ENCODE data around the gene PSMD4. TPM values are rescaled to one million over a fixed set of nuclear protein-coding genes. Genes with fewer than 3 reads are reported as not detected.

The PSMD4 gene
- polyA plus RNA-seq, 3 donors = 232 to 266 (median 252) TPM

- intact Hi-C loops (cut with micrococcal nuclease) = loop anchor here in 1 of 2 donors (2.0 kb wide), 1 partner anchor 17 kb away; the partner anchor contains the start of gene PI4KB
- H3K9ac ChIP-seq (ENCODE audit: insufficient read depth, low read length, poor library complexity, severe bottlenecking) = no peak overlapping the region
- no peak overlapping the region for H3K4me2 ChIP-seq (replicated peaks; ENCODE audit: extremely low read depth, low read length, poor library complexity, severe bottlenecking)
Observed at GRCh38 chr1:151309811-151310323, 55.3 kb downstream of the PSMD4 start.

GRCh38 chr1:151311011-151311410 lies 56.5 kb downstream of the PSMD4 start:
- peaks cover 24% of the 10 kb centered on the region for H3K4me1 Mint-ChIP-seq
- H3K9me3 Mint-ChIP-seq = peaks cover 0 to 5% (median 0%) of the 10 kb centered on the region in 7 donors
- Histone ChIP-seq H3K27me3 (ENCODE audit: control insufficient read depth in 2 of 2, insufficient read depth in 2 of 2, low read length in 2 of 2) (no peaks in the 10 kb centered on the region), H3K4me3 (replicated peaks in 1 of 3; ENCODE audit: low read depth in 2 of 3, low read length in 3 of 3) (no peak overlapping the region), H3K27ac (ENCODE audit: low read depth in 1 of 2, low read length in 2 of 2) (peak overlapping the region; percentile 50 to 93), H3K36me3 (replicated peaks in 1 of 2; ENCODE audit: control insufficient read depth in 1 of 2, insufficient read depth in 2 of 2, low read length in 2 of 2) (peaks cover 97 to 98% of the 10 kb centered on the region in 2 donors), H4K20me1 (ENCODE audit: insufficient read depth, low read length) (peaks cover 78% of the 10 kb centered on the region), H3K4me1 (ENCODE audit: control insufficient read depth in 1 of 2, insufficient read depth in 2 of 2, low read length in 2 of 2) (peaks cover 18% of the 10 kb centered on the region in 2 donors), H2AFZ (ENCODE audit: insufficient read depth, low read depth, low read length, poor library complexity, severe bottlenecking) (no peak overlapping the region), H3K4me2 (replicated peaks; ENCODE audit: extremely low read depth, low read length, poor library complexity, severe bottlenecking) (no peak overlapping the region), H3K9ac (ENCODE audit: insufficient read depth, low read length, poor library complexity, severe bottlenecking) (peak overlapping the region; percentile 58), H3K79me2 (ENCODE audit: insufficient read depth, low read length) (peaks cover 66% of the 10 kb centered on the region), H3K9me3 (replicated peaks in 1 of 2; ENCODE audit: control insufficient read depth in 1 of 2, insufficient read depth in 1 of 2, low read length in 2 of 2) (no peaks in the 10 kb centered on the region)
- intact Hi-C loops (cut with micrococcal nuclease) = loop anchor here in 1 of 2 donors (2.0 kb wide), 1 partner anchor 16 kb away; the partner anchor contains the start of gene PI4KB
- peaks cover 0 to 2% (median 0%) of the 10 kb centered on the region in 3 donors for H3K27me3 Mint-ChIP-seq (ENCODE audit: low read depth in 3 of 3)
- H3K27ac Mint-ChIP-seq = peak overlapping the region; percentile 88 to 99 (median 97)
- no peak for TF ChIP-seq CTCF (IDR thresholded peaks at IDR 0.05)
- H3K4me3 Mint-ChIP-seq = peak overlapping the region in 1 of 2 donors; percentile 31
- DNase-seq = peak in 1 of 3 donors; percentile 13
- WGBS (ENCODE audit: insufficient coverage) = 100% methylated on average over 1 of the region's 4 CpGs
- H3K36me3 Mint-ChIP-seq = peaks cover 90 to 96% of the 10 kb centered on the region in 2 donors

More at GRCh38 chr1:151309811-151310323, 55.3 kb downstream of the PSMD4 start:
- TF ChIP-seq CTCF (IDR thresholded peaks at IDR 0.05) = no peak
- no peaks in the 10 kb centered on the region for H3K9me3 ChIP-seq (replicated peaks in 1 of 2; ENCODE audit: control insufficient read depth in 1 of 2, insufficient read depth in 1 of 2, low read length in 2 of 2)
- peaks cover 57% of the 10 kb centered on the region for H3K79me2 ChIP-seq (ENCODE audit: insufficient read depth, low read length)
- H3K27me3 ChIP-seq (ENCODE audit: control insufficient read depth in 2 of 2, insufficient read depth in 2 of 2, low read length in 2 of 2) = no peaks in the 10 kb centered on the region
- Mint-ChIP-seq H3K4me1 (peaks cover 24% of the 10 kb centered on the region), H3K36me3 (peaks cover 90 to 96% of the 10 kb centered on the region in 2 donors), H3K27me3 (ENCODE audit: low read depth in 3 of 3) (peaks cover 0 to 2% (median 0%) of the 10 kb centered on the region in 3 donors), H3K9me3 (peaks cover 0 to 2% (median 0%) of the 10 kb centered on the region in 7 donors), H3K27ac (peak overlapping the region in 5 of 7 donors; percentile 65 to 98 (median 88)), H3K4me3 (no peak overlapping the region)
- DNase-seq = no peak
- no peak overlapping the region for H2AFZ ChIP-seq (ENCODE audit: insufficient read depth, low read depth, low read length, poor library complexity, severe bottlenecking)
- H3K4me3 ChIP-seq (replicated peaks in 1 of 3; ENCODE audit: low read depth in 2 of 3, low read length in 3 of 3) = no peak overlapping the region
- peak overlapping the region in 1 of 2 donors; percentile 93 for H3K27ac ChIP-seq (ENCODE audit: low read depth in 1 of 2, low read length in 2 of 2)
- 93% methylated on average over 5 of the region's 7 CpGs for WGBS (ENCODE audit: insufficient coverage)
- peaks cover 67% of the 10 kb centered on the region for H4K20me1 ChIP-seq (ENCODE audit: insufficient read depth, low read length)
- H3K4me1 ChIP-seq (ENCODE audit: control insufficient read depth in 1 of 2, insufficient read depth in 2 of 2, low read length in 2 of 2) = peaks cover 18% of the 10 kb centered on the region in 2 donors
- H3K36me3 ChIP-seq (replicated peaks in 1 of 2; ENCODE audit: control insufficient read depth in 1 of 2, insufficient read depth in 2 of 2, low read length in 2 of 2) = peaks cover 97 to 98% of the 10 kb centered on the region in 2 donors
